ENCODE measurements around the gene NXN. TPM values are rescaled to one million over a fixed set of nuclear protein-coding genes. Genes with fewer than 3 reads are reported as not detected.

The NXN gene
- total RNA-seq, 2 donors from 2014 or later: 124 to 201 TPM

- no peak overlapping the region for H3K27ac Mint-ChIP-seq
- peaks cover 10% of the 10 kb centered on the region for H3K4me1 Mint-ChIP-seq
Observed at GRCh38 chr17:784143-784542, 195.4 kb downstream of the NXN start.

DNA sequence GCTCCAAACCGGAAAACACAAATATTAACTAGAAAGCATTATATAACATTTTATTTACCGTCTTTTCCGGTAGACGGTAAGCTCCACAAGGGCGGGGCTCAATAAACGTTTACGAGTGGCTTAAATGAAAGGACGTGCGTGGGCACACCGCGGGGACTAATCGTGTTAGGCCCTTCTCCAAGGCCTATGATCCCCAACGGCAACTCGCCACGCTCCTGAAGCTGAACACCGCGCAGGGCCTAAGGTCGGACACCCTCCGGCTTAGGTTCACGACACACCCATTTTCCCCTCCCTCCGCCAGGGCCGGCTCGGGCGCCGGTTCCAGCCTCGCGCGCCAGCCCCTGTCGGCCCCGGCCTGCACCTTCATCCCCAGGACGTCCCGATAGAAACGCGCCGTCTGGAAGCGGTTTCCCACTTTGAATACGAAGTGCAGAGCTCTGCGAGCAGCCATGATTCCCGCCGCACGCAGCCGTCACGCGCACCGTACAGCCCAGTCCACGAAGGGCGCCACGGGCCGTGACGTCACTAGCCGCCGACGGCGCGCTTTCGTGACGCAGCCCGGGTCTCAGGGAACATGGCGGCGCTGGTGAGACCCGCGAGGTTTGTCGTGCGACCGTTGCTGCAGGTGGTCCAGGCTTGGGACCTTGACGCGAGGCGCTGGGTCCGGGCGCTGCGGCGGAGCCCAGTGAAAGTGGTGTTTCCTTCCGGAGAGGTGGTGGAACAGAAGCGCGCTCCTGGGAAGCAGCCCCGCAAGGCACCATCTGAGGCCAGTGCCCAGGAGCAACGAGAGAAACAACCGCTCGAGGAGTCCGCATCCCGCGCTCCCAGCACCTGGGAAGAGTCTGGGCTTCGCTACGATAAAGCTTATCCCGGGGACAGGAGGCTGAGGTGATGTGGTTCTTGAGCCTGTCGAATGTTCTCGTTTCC is 197.5 kb downstream of the NXN start, which contains the start of the genes GLOD4 and MRM3:
Gene GLOD4, minus strand, starts transcription at position 476 of the 927 bp plus-strand sequence. Its CDS starts 25 bp downstream, at position 451.
Gene MRM3, plus strand, starts transcription at position 549 of the 927 bp plus-strand sequence. Its CDS starts 26 bp downstream, at position 575.
- peaks cover 2% of the 10 kb centered on the region for H3K4me1 ChIP-seq (ENCODE audit: control insufficient read depth, insufficient read depth, low read length)
- Mint-ChIP-seq H3K9me3 (no peaks in the 10 kb centered on the region), H3K27ac (peak within 1 kb of the TSS; percentile 99), H3K36me3 (ENCODE audit: low read depth) (peaks cover 31% of the 10 kb centered on the region), H3K4me3 (peak within 1 kb of the TSS; percentile 96), H3K27me3 (ENCODE audit: insufficient read depth) (no peaks in the 10 kb centered on the region), H3K4me1 (peaks cover 10% of the 10 kb centered on the region)
- H3K9ac ChIP-seq (ENCODE audit: extremely low read depth, low read length, poor library complexity, severe bottlenecking): peak within 1 kb of the TSS; percentile 97
- H3K27ac ChIP-seq (ENCODE audit: low read depth, low read length): peak within 1 kb of the TSS; percentile 46
- no peaks in the 10 kb centered on the region for H3K9me3 ChIP-seq (ENCODE audit: control insufficient read depth, low read length)
- WGBS, 2 experiments (ENCODE audit: insufficient coverage in 1 of 2, insufficient read length in 1 of 2): 0% methylated on average over 29 to 87 of the region's 87 CpGs
- H3K27me3 ChIP-seq (ENCODE audit: control insufficient read depth, insufficient read depth, low read length, poor library complexity, severe bottlenecking): no peaks in the 10 kb centered on the region
- TF ChIP-seq, protein P1, sequence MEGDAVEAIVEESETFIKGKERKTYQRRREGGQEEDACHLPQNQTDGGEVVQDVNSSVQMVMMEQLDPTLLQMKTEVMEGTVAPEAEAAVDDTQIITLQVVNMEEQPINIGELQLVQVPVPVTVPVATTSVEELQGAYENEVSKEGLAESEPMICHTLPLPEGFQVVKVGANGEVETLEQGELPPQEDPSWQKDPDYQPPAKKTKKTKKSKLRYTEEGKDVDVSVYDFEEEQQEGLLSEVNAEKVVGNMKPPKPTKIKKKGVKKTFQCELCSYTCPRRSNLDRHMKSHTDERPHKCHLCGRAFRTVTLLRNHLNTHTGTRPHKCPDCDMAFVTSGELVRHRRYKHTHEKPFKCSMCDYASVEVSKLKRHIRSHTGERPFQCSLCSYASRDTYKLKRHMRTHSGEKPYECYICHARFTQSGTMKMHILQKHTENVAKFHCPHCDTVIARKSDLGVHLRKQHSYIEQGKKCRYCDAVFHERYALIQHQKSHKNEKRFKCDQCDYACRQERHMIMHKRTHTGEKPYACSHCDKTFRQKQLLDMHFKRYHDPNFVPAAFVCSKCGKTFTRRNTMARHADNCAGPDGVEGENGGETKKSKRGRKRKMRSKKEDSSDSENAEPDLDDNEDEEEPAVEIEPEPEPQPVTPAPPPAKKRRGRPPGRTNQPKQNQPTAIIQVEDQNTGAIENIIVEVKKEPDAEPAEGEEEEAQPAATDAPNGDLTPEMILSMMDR (conservative IDR thresholded peaks at IDR 0.05): peak; percentile 75
- peaks cover 54% of the 10 kb centered on the region for H3K36me3 ChIP-seq (ENCODE audit: control insufficient read depth, insufficient read depth, low read length)
- peak within 1 kb of the TSS; percentile 92 for H3K4me3 ChIP-seq (ENCODE audit: low read length)
- peak; percentile 97 for DNase-seq

More at GRCh38 chr17:784143-784542, 195.4 kb downstream of the NXN start:
- Histone ChIP-seq H3K4me3 (ENCODE audit: low read length) (peak overlapping the region; percentile 92), H3K27me3 (ENCODE audit: control insufficient read depth, insufficient read depth, low read length, poor library complexity, severe bottlenecking) (no peaks in the 10 kb centered on the region), H3K4me1 (ENCODE audit: control insufficient read depth, insufficient read depth, low read length) (peaks cover 2% of the 10 kb centered on the region), H3K9ac (ENCODE audit: extremely low read depth, low read length, poor library complexity, severe bottlenecking) (no peak overlapping the region), H3K27ac (ENCODE audit: low read depth, low read length) (no peak overlapping the region), H3K36me3 (ENCODE audit: control insufficient read depth, insufficient read depth, low read length) (peaks cover 44% of the 10 kb centered on the region), H3K9me3 (ENCODE audit: control insufficient read depth, low read length) (no peaks in the 10 kb centered on the region)
- no peak for DNase-seq
- WGBS, 2 experiments (ENCODE audit: insufficient coverage in 1 of 2, insufficient read length in 1 of 2): 89 to 92% methylated on average over 3 of the region's 3 CpGs
- Mint-ChIP-seq H3K4me3 (no peak overlapping the region), H3K9me3 (no peaks in the 10 kb centered on the region), H3K27me3 (ENCODE audit: insufficient read depth) (no peaks in the 10 kb centered on the region), H3K36me3 (ENCODE audit: low read depth) (peaks cover 27% of the 10 kb centered on the region)
- TF ChIP-seq, protein P1 (conservative IDR thresholded peaks at IDR 0.05): no peak

GRCh38 chr17:778096-778495 is 201.5 kb downstream of the NXN start:
- DNase-seq: no peak
- Histone ChIP-seq H3K36me3 (ENCODE audit: control insufficient read depth, insufficient read depth, low read length) (peaks cover 64% of the 10 kb centered on the region), H3K4me1 (ENCODE audit: control insufficient read depth, insufficient read depth, low read length) (no peaks in the 10 kb centered on the region), H3K27ac (ENCODE audit: low read depth, low read length) (no peak overlapping the region), H3K4me3 (ENCODE audit: low read length) (no peak overlapping the region), H3K9me3 (ENCODE audit: control insufficient read depth, low read length) (no peaks in the 10 kb centered on the region), H3K9ac (ENCODE audit: extremely low read depth, low read length, poor library complexity, severe bottlenecking) (no peak overlapping the region), H3K27me3 (ENCODE audit: control insufficient read depth, insufficient read depth, low read length, poor library complexity, severe bottlenecking) (no peaks in the 10 kb centered on the region)
- Mint-ChIP-seq H3K36me3 (ENCODE audit: low read depth) (peaks cover 55% of the 10 kb centered on the region), H3K4me3 (no peak overlapping the region), H3K9me3 (no peaks in the 10 kb centered on the region), H3K27me3 (ENCODE audit: insufficient read depth) (no peaks in the 10 kb centered on the region), H3K27ac (no peak overlapping the region), H3K4me1 (peaks cover 9% of the 10 kb centered on the region)
- WGBS, 2 experiments (ENCODE audit: insufficient coverage in 1 of 2, insufficient read length in 1 of 2): 94 to 95% methylated on average over 11 of the region's 11 CpGs
- TF ChIP-seq, protein P1 (conservative IDR thresholded peaks at IDR 0.05): no peak
